ENCODE measurements around the gene DNPEP.

DNPEP gene

GRCh38 chr2:219405451-219405850, 17.7 kb upstream of the DNPEP start:
- no peak for TF ChIP-seq EZH2phosphoT487 (conservative IDR thresholded peaks at IDR 0.05; ENCODE audit: low read length)
- TF ChIP-seq CTCF (IDR thresholded peaks at IDR 0.05; ENCODE audit: insufficient read depth, low read length, poor library complexity, severe bottlenecking): no peak
- Histone ChIP-seq H2AFZ (ENCODE audit: low read depth, low read length, severe bottlenecking) (no peak overlapping the region), H3K79me2 (ENCODE audit: insufficient read depth, low read length) (no peaks in the 10 kb centered on the region), H3K9me3 (ENCODE audit: insufficient read depth, low read length) (no peaks in the 10 kb centered on the region), H3K4me3 (ENCODE audit: insufficient read depth, low read length, poor library complexity, severe bottlenecking) (no peak overlapping the region), H3K9me2 (replicated peaks; ENCODE audit: insufficient read depth, low read length) (no peaks in the 10 kb centered on the region), H3K4me2 (ENCODE audit: low read depth, low read length, poor library complexity, severe bottlenecking) (no peak overlapping the region), H3F3A (ENCODE audit: insufficient read depth) (no peaks in the 10 kb centered on the region), H3K27me3 (ENCODE audit: low read length) (no peaks in the 10 kb centered on the region), H3K27ac (ENCODE audit: low read depth, low read length) (no peak overlapping the region), H3K36me3 (ENCODE audit: low read length) (no peaks in the 10 kb centered on the region), H4K20me1 (ENCODE audit: low read depth, low read length) (no peaks in the 10 kb centered on the region), H3K9ac (ENCODE audit: low read length) (no peak overlapping the region)

- H3K9me3 ChIP-seq (ENCODE audit: insufficient read depth, low read length): no peaks in the 10 kb centered on the region
- H3K4me2 ChIP-seq (ENCODE audit: low read depth, low read length, poor library complexity, severe bottlenecking): no peak overlapping the region
- H3F3A ChIP-seq (ENCODE audit: insufficient read depth): no peaks in the 10 kb centered on the region
- H3K4me3 ChIP-seq (ENCODE audit: insufficient read depth, low read length, poor library complexity, severe bottlenecking): no peak overlapping the region
- TF ChIP-seq EZH2phosphoT487 (conservative IDR thresholded peaks at IDR 0.05; ENCODE audit: low read length) (no peak), CTCF (IDR thresholded peaks at IDR 0.05; ENCODE audit: insufficient read depth, low read length, poor library complexity, severe bottlenecking) (no peak)
- no peaks in the 10 kb centered on the region for H3K79me2 ChIP-seq (ENCODE audit: insufficient read depth, low read length)
- H4K20me1 ChIP-seq (ENCODE audit: low read depth, low read length): no peaks in the 10 kb centered on the region
- H2AFZ ChIP-seq (ENCODE audit: low read depth, low read length, severe bottlenecking): no peak overlapping the region
- no peaks in the 10 kb centered on the region for H3K36me3 ChIP-seq (ENCODE audit: low read length)
- H3K9ac ChIP-seq (ENCODE audit: low read length): no peak overlapping the region
- H3K9me2 ChIP-seq (replicated peaks; ENCODE audit: insufficient read depth, low read length): no peaks in the 10 kb centered on the region
- no peaks in the 10 kb centered on the region for H3K27me3 ChIP-seq (ENCODE audit: low read length)
- H3K27ac ChIP-seq (ENCODE audit: low read depth, low read length): no peak overlapping the region
Measured at GRCh38 chr2:219404954-219405353, 17.2 kb upstream of the DNPEP start.

- H3K4me2 ChIP-seq (ENCODE audit: low read depth, low read length, poor library complexity, severe bottlenecking): no peak overlapping the region
- no peaks in the 10 kb centered on the region for H3K36me3 ChIP-seq (ENCODE audit: low read length)
- no peak overlapping the region for H3K9ac ChIP-seq (ENCODE audit: low read length)
- TF ChIP-seq EZH2phosphoT487 (conservative IDR thresholded peaks at IDR 0.05; ENCODE audit: low read length) (no peak), CTCF (IDR thresholded peaks at IDR 0.05; ENCODE audit: insufficient read depth, low read length, poor library complexity, severe bottlenecking) (no peak)
- no peaks in the 10 kb centered on the region for H3K27me3 ChIP-seq (ENCODE audit: low read length)
- no peaks in the 10 kb centered on the region for H3F3A ChIP-seq (ENCODE audit: insufficient read depth)
- no peaks in the 10 kb centered on the region for H3K9me2 ChIP-seq (replicated peaks; ENCODE audit: insufficient read depth, low read length)
- H3K9me3 ChIP-seq (ENCODE audit: insufficient read depth, low read length): no peaks in the 10 kb centered on the region
- H3K27ac ChIP-seq (ENCODE audit: low read depth, low read length): no peak overlapping the region
- no peak overlapping the region for H3K4me3 ChIP-seq (ENCODE audit: insufficient read depth, low read length, poor library complexity, severe bottlenecking)
- no peak overlapping the region for H2AFZ ChIP-seq (ENCODE audit: low read depth, low read length, severe bottlenecking)
- H3K79me2 ChIP-seq (ENCODE audit: insufficient read depth, low read length): no peaks in the 10 kb centered on the region
- no peaks in the 10 kb centered on the region for H4K20me1 ChIP-seq (ENCODE audit: low read depth, low read length)
Measured at GRCh38 chr2:219404291-219404910, 16.7 kb upstream of the DNPEP start.
